PC-3 (cell line): ENCODE data around the gene CCDC201. TPM values are rescaled to one million over a fixed set of nuclear protein-coding genes. Genes with fewer than 3 reads are reported as not detected.
"Not testable (repeated sequence)": the region's sequence is repeated elsewhere in the genome, so short reads cannot be mapped to it uniquely, and the experiment has no call there.

Source experiments
- ATAC-seq: fragments of 200-7000 bp; cut with Tn5 transposase; 2 replicates; pipeline ENCODE4 v1.9.1; 2020; ENCODE audit warnings: mild to moderate bottlenecking, moderate library complexity
- BruUV-seq: library from RNA; stranded (reverse); fragments of 400-500 nt; replicated peaks from 2 replicates; lab custom pipeline; 2021; lab: Mats Ljungman, UMichigan
- CTCF ChIA-PET: fragments of 300-600 bp; sonication (Branson Sonifier 250); formaldehyde crosslinking; loops from one replicate; lab custom pipeline; 2022; ENCODE audit warnings: antibody characterized with exemption; lab: Charles Lee
- POLR2A ChIA-PET: fragments of 300-600 bp; sonication (Branson Sonifier 250); formaldehyde crosslinking; loops from one replicate; lab custom pipeline; 2022; ENCODE audit warnings: antibody characterized with exemption; ENCODE audit not compliant: unreplicated experiment; lab: Charles Lee
- DNase-seq: peaks from one replicate; pipeline ENCODE4 v3.0.0-alpha.2; 2015
- H2AFZ ChIP-seq: fragments of 300-600 bp; sonication (generic); 2 replicates; pipeline ENCODE4 v1.6.0; 2016; ENCODE audit warnings: antibody characterized with exemption, low read length
- H3F3A ChIP-seq: fragments of 300-600 bp; sonication (generic); one replicate; pipeline ENCODE4 v1.6.0; 2017; ENCODE audit warnings: antibody characterized with exemption, low read length, control low read depth, mild to moderate bottlenecking; ENCODE audit not compliant: unreplicated experiment
- H3K27ac ChIP-seq: fragments of 300-600 bp; sonication (generic); 2 replicates; pipeline ENCODE4 v1.5.1; 2016; ENCODE audit warnings: mild to moderate bottlenecking, low read length
- H3K27me3 ChIP-seq: fragments of 300-600 bp; sonication (generic); 2 replicates; pipeline ENCODE4 v1.6.1; 2016; ENCODE audit warnings: low read length, mixed read lengths
- H3K36me3 ChIP-seq: fragments of 300-600 bp; sonication (generic); 2 replicates; pipeline ENCODE4 v1.6.1; 2016; ENCODE audit warnings: low read depth, mixed run types, low read length, mixed read lengths
- H3K4me1 ChIP-seq: fragments of 300-600 bp; sonication (generic); 2 replicates; pipeline ENCODE4 v1.5.1; 2016; ENCODE audit warnings: low read length; ENCODE audit not compliant: insufficient read depth
- H3K4me2 ChIP-seq: fragments of 300-600 bp; sonication (generic); 2 replicates; pipeline ENCODE4 v1.6.0; 2016; ENCODE audit warnings: low read length
- H3K4me3 ChIP-seq: fragments of 300-600 bp; sonication (generic); 2 replicates; pipeline ENCODE4 v1.5.1; 2016; ENCODE audit warnings: mild to moderate bottlenecking, low read length, mixed read lengths
- H3K79me2 ChIP-seq: fragments of 300-600 bp; sonication (generic); 2 replicates; pipeline ENCODE4 v1.6.1; 2017; ENCODE audit warnings: low read length, mixed read lengths
- H3K9ac ChIP-seq: fragments of 300-600 bp; sonication (generic); 2 replicates; pipeline ENCODE4 v1.6.0; 2016; ENCODE audit warnings: mild to moderate bottlenecking, low read length
- H3K9me2 ChIP-seq: fragments of 300-600 bp; sonication (generic); replicated peaks from 2 replicates; pipeline ENCODE4 v1.6.1; 2016; ENCODE audit warnings: mixed run types, low read length, mixed read lengths
- H3K9me3 ChIP-seq: fragments of 300-600 bp; sonication (generic); 2 replicates; pipeline ENCODE4 v1.6.1; 2016; ENCODE audit warnings: low read length, mixed read lengths
- H4K20me1 ChIP-seq: fragments of 300-600 bp; sonication (generic); 2 replicates; pipeline ENCODE4 v1.6.1; 2016; ENCODE audit warnings: low read length, mixed read lengths
- intact Hi-C: fragments of 100-400 bp; cut with micrococcal nuclease; formaldehyde crosslinking; loops from 2 replicates; pipeline ENCODE4 v1.9.0; 2023
- total RNA-seq: library from RNA; depleted of rRNA; stranded (reverse); fragments of >200 nt; gene quantifications from 2 replicates; pipeline ENCODE4 v1.2.3, GENCODE V29; 2014

CCDC201 gene
- total RNA-seq, 1 experiment from 2014 or later, result 0.11 TPM

GRCh38 chr7:45832433-45833177 is 40.3 kb downstream of the CCDC201 start:
- H3K27ac ChIP-seq, DNase-seq, H4K20me1 ChIP-seq, H3K9me3 ChIP-seq, BruUV-seq, H3K9ac ChIP-seq, H3K4me1 ChIP-seq, H3F3A ChIP-seq, ATAC-seq, H3K79me2 ChIP-seq, H2AFZ ChIP-seq, H3K36me3 ChIP-seq, POLR2A ChIA-PET, H3K9me2 ChIP-seq, H3K27me3 ChIP-seq, CTCF ChIA-PET, intact Hi-C loops, H3K4me3 ChIP-seq, H3K4me2 ChIP-seq: not testable (repeated sequence)

GRCh38 chr7:45829846-45830245 is 43.0 kb downstream of the CCDC201 start:
- H3K4me1 ChIP-seq, H3K4me3 ChIP-seq, DNase-seq, H3K9me2 ChIP-seq, intact Hi-C loops, H3K79me2 ChIP-seq, H3K9me3 ChIP-seq, CTCF ChIA-PET, H3K36me3 ChIP-seq, H3K27me3 ChIP-seq, H4K20me1 ChIP-seq, POLR2A ChIA-PET, H3K4me2 ChIP-seq, ATAC-seq, BruUV-seq, H3K27ac ChIP-seq, H3K9ac ChIP-seq, H2AFZ ChIP-seq, H3F3A ChIP-seq: not testable (repeated sequence)

- H3K27me3 ChIP-seq, H3K4me2 ChIP-seq, POLR2A ChIA-PET, H3K9ac ChIP-seq, H3K9me3 ChIP-seq, H3K4me3 ChIP-seq, H3K9me2 ChIP-seq, CTCF ChIA-PET, ATAC-seq, BruUV-seq, DNase-seq, H3K36me3 ChIP-seq, H2AFZ ChIP-seq, intact Hi-C loops, H3K79me2 ChIP-seq, H4K20me1 ChIP-seq, H3K4me1 ChIP-seq, H3F3A ChIP-seq, H3K27ac ChIP-seq: not testable (repeated sequence)
Measured at GRCh38 chr7:45827731-45828130, 45.2 kb downstream of the CCDC201 start.

GRCh38 chr7:45826550-45826949 is 46.3 kb downstream of the CCDC201 start:
- H3K9ac ChIP-seq, intact Hi-C loops, BruUV-seq, H4K20me1 ChIP-seq, H3K36me3 ChIP-seq, CTCF ChIA-PET, H3K79me2 ChIP-seq, H3K27me3 ChIP-seq, H3K4me1 ChIP-seq, DNase-seq, ATAC-seq, H3K4me2 ChIP-seq, H3F3A ChIP-seq, H3K9me2 ChIP-seq, H2AFZ ChIP-seq, H3K4me3 ChIP-seq, H3K9me3 ChIP-seq, H3K27ac ChIP-seq: not testable (repeated sequence)
- POLR2A ChIA-PET, result interaction anchor here (0.6 kb wide), 1 partner anchor 24 kb away, joined by 6 read pairs; no protein-coding TSS in a partner anchor

- intact Hi-C loops, DNase-seq, H3K9ac ChIP-seq, H3K27me3 ChIP-seq, BruUV-seq, H2AFZ ChIP-seq, H3K4me2 ChIP-seq, H3K79me2 ChIP-seq, H3K27ac ChIP-seq, H4K20me1 ChIP-seq, H3K9me3 ChIP-seq, H3K9me2 ChIP-seq, H3K36me3 ChIP-seq, CTCF ChIA-PET, H3K4me1 ChIP-seq, H3K4me3 ChIP-seq, POLR2A ChIA-PET, ATAC-seq, H3F3A ChIP-seq: not testable (repeated sequence)
Measured at GRCh38 chr7:45818763-45819162, 54.1 kb downstream of the CCDC201 start.

GRCh38 chr7:45817913-45818312 is 55.0 kb downstream of the CCDC201 start:
- H2AFZ ChIP-seq, DNase-seq, H3K27ac ChIP-seq, H4K20me1 ChIP-seq, H3K36me3 ChIP-seq, H3K4me3 ChIP-seq, BruUV-seq, ATAC-seq, POLR2A ChIA-PET, H3K9me3 ChIP-seq, H3K9me2 ChIP-seq, H3K4me2 ChIP-seq, H3K27me3 ChIP-seq, CTCF ChIA-PET, H3K4me1 ChIP-seq, H3K9ac ChIP-seq, H3K79me2 ChIP-seq, H3F3A ChIP-seq, intact Hi-C loops: not testable (repeated sequence)
